ENCODE results near the gene FAM72B.
"Not testable (repeated sequence)": the region's sequence is repeated elsewhere in the genome, so short reads cannot be mapped to it uniquely, and the experiment has no call there.

- TF ChIP-seq CTCF (IDR thresholded peaks at IDR 0.05; ENCODE audit: poor library complexity); EZH2 (IDR thresholded peaks at IDR 0.05; ENCODE audit: borderline replicate concordance): not testable (repeated sequence)
Observed at GRCh38 chr1:121207328-121207727, 23.2 kb upstream of the FAM72B start.

Data from hepatocyte (in vitro differentiated cells).